ENCODE results near the gene SLC37A3.
"Not testable (repeated sequence)": the region's sequence is repeated elsewhere in the genome, so short reads cannot be mapped to it uniquely, and the experiment has no call there.

SLC37A3 gene

GRCh38 chr7:140345426-140345825 lies 52.9 kb downstream of the SLC37A3 start:
- no peaks in the 10 kb centered on the region for H3K27me3 ChIP-seq (ENCODE audit: insufficient read depth, low read length)
- H3K9me3 ChIP-seq (ENCODE audit: insufficient read depth, low read depth, low read length): no peaks in the 10 kb centered on the region
- no peak overlapping the region for H3K27ac ChIP-seq (ENCODE audit: low read depth, low read length)
- H3K4me3 ChIP-seq (ENCODE audit: low read length): no peak overlapping the region
- H3K4me1 ChIP-seq (ENCODE audit: insufficient read depth, low read length): peaks cover 15% of the 10 kb centered on the region; the same call in 1 of the 2 replicates
- H3K36me3 ChIP-seq (ENCODE audit: insufficient read depth, low read length): peaks cover 78% of the 10 kb centered on the region
- WGBS: 93% methylated on average over 3 of the region's 3 CpGs
- H3K9ac ChIP-seq (ENCODE audit: low read depth, low read length): no peak overlapping the region

DNA sequence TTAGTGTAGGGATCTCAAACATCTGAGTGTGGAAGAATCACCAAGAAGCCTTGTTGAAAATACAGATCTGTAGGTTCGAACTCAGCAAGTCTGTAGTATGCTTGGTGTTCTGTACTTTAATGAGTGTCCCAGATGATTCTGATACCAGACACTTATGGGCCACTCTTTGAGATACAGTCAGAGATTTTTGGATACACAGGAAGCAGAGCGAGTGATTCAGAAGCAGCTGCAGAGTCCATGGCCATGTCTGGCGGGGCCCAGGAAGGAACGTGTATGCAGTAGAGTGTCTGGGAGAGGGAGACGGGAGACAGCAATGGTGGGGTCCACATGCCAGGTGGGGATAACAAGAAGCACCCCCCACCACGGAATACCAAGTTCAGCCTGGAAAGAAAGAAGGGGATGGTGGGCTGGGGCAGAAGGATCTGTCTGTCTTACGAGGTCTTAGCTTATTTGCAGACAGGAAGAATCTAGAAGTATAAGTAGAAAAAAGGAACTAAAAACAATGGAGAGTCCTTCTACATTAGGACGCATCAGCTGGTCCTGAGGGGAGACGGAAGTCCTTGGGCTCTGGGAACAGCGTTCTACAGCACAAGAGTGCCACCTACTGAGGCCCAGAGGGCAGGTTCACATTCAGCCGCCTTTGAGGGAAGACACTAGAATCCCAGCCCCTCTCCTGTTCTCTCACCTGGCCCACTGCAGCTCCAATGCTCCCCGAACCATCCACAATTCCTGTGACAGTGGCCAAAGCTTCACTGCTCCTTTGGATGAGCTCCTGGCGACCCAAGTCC lies 55.4 kb downstream of the SLC37A3 start:
- Histone ChIP-seq H3K4me1 (ENCODE audit: insufficient read depth, low read length) (no peaks in the 10 kb centered on the region), H3K27ac (ENCODE audit: low read depth, low read length) (no peak overlapping the region), H3K36me3 (ENCODE audit: insufficient read depth, low read length) (peaks cover 70% of the 10 kb centered on the region), H3K9ac (ENCODE audit: low read depth, low read length) (no peak overlapping the region), H3K27me3 (ENCODE audit: insufficient read depth, low read length) (no peaks in the 10 kb centered on the region), H3K9me3 (ENCODE audit: insufficient read depth, low read depth, low read length) (no peaks in the 10 kb centered on the region), H3K4me3 (ENCODE audit: low read length) (no peak overlapping the region)
- 77% methylated on average over 13 of the region's 13 CpGs for WGBS

- H3K4me1 ChIP-seq (ENCODE audit: insufficient read depth, low read length); H3K9ac ChIP-seq (ENCODE audit: low read depth, low read length); H3K4me3 ChIP-seq (ENCODE audit: low read length); H3K27me3 ChIP-seq (ENCODE audit: insufficient read depth, low read length); H3K9me3 ChIP-seq (ENCODE audit: insufficient read depth, low read depth, low read length); H3K27ac ChIP-seq (ENCODE audit: low read depth, low read length): not testable (repeated sequence)
- peaks cover 74% of the 10 kb centered on the region for H3K36me3 ChIP-seq (ENCODE audit: insufficient read depth, low read length)
- 100% methylated on average over 1 of the region's 1 CpG for WGBS
Observed at GRCh38 chr7:140338959-140339358, 59.4 kb downstream of the SLC37A3 start.

GRCh38 chr7:140334341-140335057 lies 63.8 kb downstream of the SLC37A3 start:
- no peaks in the 10 kb centered on the region for H3K4me1 ChIP-seq (ENCODE audit: insufficient read depth, low read length)
- H3K4me3 ChIP-seq (ENCODE audit: low read length): no peak overlapping the region
- no peak overlapping the region for H3K9ac ChIP-seq (ENCODE audit: low read depth, low read length)
- H3K9me3 ChIP-seq (ENCODE audit: insufficient read depth, low read depth, low read length): no peaks in the 10 kb centered on the region
- 90% methylated on average over 8 of the region's 8 CpGs for WGBS
- no peaks in the 10 kb centered on the region for H3K27me3 ChIP-seq (ENCODE audit: insufficient read depth, low read length)
- no peak overlapping the region for H3K27ac ChIP-seq (ENCODE audit: low read depth, low read length)
- peaks cover 47% of the 10 kb centered on the region for H3K36me3 ChIP-seq (ENCODE audit: insufficient read depth, low read length)

- Histone ChIP-seq H3K36me3 (ENCODE audit: insufficient read depth, low read length) (peaks cover 45% of the 10 kb centered on the region), H3K9ac (ENCODE audit: low read depth, low read length) (no peak overlapping the region), H3K27ac (ENCODE audit: low read depth, low read length) (no peak overlapping the region), H3K27me3 (ENCODE audit: insufficient read depth, low read length) (no peaks in the 10 kb centered on the region), H3K4me1 (ENCODE audit: insufficient read depth, low read length) (no peaks in the 10 kb centered on the region), H3K9me3 (ENCODE audit: insufficient read depth, low read depth, low read length) (no peaks in the 10 kb centered on the region), H3K4me3 (ENCODE audit: low read length) (no peak overlapping the region)
- WGBS: 95% methylated on average over 4 of the region's 5 CpGs
Observed at GRCh38 chr7:140333686-140334085, 64.6 kb downstream of the SLC37A3 start.

GRCh38 chr7:140333223-140333622 lies 65.1 kb downstream of the SLC37A3 start:
- no peaks in the 10 kb centered on the region for H3K27me3 ChIP-seq (ENCODE audit: insufficient read depth, low read length)
- H3K4me1 ChIP-seq (ENCODE audit: insufficient read depth, low read length): no peaks in the 10 kb centered on the region
- H3K36me3 ChIP-seq (ENCODE audit: insufficient read depth, low read length): peaks cover 43% of the 10 kb centered on the region
- H3K27ac ChIP-seq (ENCODE audit: low read depth, low read length): no peak overlapping the region
- H3K4me3 ChIP-seq (ENCODE audit: low read length): no peak overlapping the region
- H3K9me3 ChIP-seq (ENCODE audit: insufficient read depth, low read depth, low read length): no peaks in the 10 kb centered on the region
- WGBS: 91% methylated on average over 10 of the region's 10 CpGs
- no peak overlapping the region for H3K9ac ChIP-seq (ENCODE audit: low read depth, low read length)

- Histone ChIP-seq H3K9ac (ENCODE audit: low read depth, low read length) (no peak overlapping the region), H3K27me3 (ENCODE audit: insufficient read depth, low read length) (no peaks in the 10 kb centered on the region), H3K36me3 (ENCODE audit: insufficient read depth, low read length) (peaks cover 24% of the 10 kb centered on the region), H3K4me1 (ENCODE audit: insufficient read depth, low read length) (peaks cover 6% of the 10 kb centered on the region), H3K9me3 (ENCODE audit: insufficient read depth, low read depth, low read length) (no peaks in the 10 kb centered on the region), H3K4me3 (ENCODE audit: low read length) (no peak overlapping the region), H3K27ac (ENCODE audit: low read depth, low read length) (no peak overlapping the region)
- 92% methylated on average over 3 of the region's 3 CpGs for WGBS
Observed at GRCh38 chr7:140330595-140330994, 67.7 kb downstream of the SLC37A3 start.

DNA sequence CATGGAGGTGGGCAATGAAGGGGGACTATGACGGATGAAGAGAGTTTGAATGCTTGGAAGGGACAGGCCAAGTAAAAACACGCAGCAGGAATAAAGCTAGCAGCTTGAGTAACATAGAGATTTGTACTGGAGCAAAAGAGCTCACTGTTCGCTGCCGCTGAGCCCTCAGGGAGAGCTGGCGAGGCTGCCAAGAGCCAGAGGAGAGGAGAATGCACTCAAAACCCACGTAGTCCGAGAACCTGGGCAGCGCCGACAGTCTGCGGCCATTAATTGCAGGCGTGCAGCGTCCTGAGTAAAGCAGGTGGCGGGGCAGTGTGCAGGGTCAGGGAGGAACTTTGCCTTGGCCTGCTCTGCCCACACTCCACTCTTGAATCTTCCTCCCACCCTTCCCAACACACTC lies 68.2 kb downstream of the SLC37A3 start:
- Histone ChIP-seq H3K27me3 (ENCODE audit: insufficient read depth, low read length) (no peaks in the 10 kb centered on the region), H3K27ac (ENCODE audit: low read depth, low read length) (no peak overlapping the region), H3K4me3 (ENCODE audit: low read length) (no peak overlapping the region), H3K4me1 (ENCODE audit: insufficient read depth, low read length) (peaks cover 6% of the 10 kb centered on the region), H3K36me3 (ENCODE audit: insufficient read depth, low read length) (peaks cover 19% of the 10 kb centered on the region), H3K9me3 (ENCODE audit: insufficient read depth, low read depth, low read length) (no peaks in the 10 kb centered on the region), H3K9ac (ENCODE audit: low read depth, low read length) (no peak overlapping the region)
- WGBS: 94% methylated on average over 13 of the region's 13 CpGs

DNA sequence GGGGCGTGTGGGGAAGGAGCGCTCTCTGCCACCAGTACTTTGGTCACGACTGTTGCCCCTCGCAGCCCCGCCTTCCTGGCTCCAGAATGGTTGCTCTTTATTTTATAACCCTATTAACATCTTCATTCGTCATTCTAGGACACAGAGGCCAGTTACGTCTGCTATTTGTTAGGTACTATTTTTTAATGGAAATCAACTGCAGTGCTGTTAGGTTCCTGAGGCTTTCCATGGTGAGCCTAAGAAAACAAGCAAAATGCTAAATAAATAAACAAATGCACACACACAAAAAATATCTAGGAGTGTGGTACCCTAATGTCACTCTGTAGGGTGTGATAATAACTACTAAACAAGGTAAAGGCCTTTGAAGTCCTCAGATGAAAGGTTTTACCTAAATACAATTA lies 71.1 kb downstream of the SLC37A3 start:
- WGBS: 89% methylated on average over 6 of the region's 7 CpGs
- no peak overlapping the region for H3K4me3 ChIP-seq (ENCODE audit: low read length)
- no peaks in the 10 kb centered on the region for H3K27me3 ChIP-seq (ENCODE audit: insufficient read depth, low read length)
- no peak overlapping the region for H3K9ac ChIP-seq (ENCODE audit: low read depth, low read length)
- no peaks in the 10 kb centered on the region for H3K36me3 ChIP-seq (ENCODE audit: insufficient read depth, low read length)
- no peak overlapping the region for H3K27ac ChIP-seq (ENCODE audit: low read depth, low read length)
- H3K9me3 ChIP-seq (ENCODE audit: insufficient read depth, low read depth, low read length): no peaks in the 10 kb centered on the region
- H3K4me1 ChIP-seq (ENCODE audit: insufficient read depth, low read length): peaks cover 19% of the 10 kb centered on the region

- no peak overlapping the region for H3K9ac ChIP-seq (ENCODE audit: low read depth, low read length)
- H3K4me1 ChIP-seq (ENCODE audit: insufficient read depth, low read length): peaks cover 19% of the 10 kb centered on the region
- no peaks in the 10 kb centered on the region for H3K36me3 ChIP-seq (ENCODE audit: insufficient read depth, low read length)
- no peaks in the 10 kb centered on the region for H3K9me3 ChIP-seq (ENCODE audit: insufficient read depth, low read depth, low read length)
- H3K27me3 ChIP-seq (ENCODE audit: insufficient read depth, low read length): no peaks in the 10 kb centered on the region
- no peak overlapping the region for H3K4me3 ChIP-seq (ENCODE audit: low read length)
- WGBS: 62% methylated on average over 16 of the region's 16 CpGs
- no peak overlapping the region for H3K27ac ChIP-seq (ENCODE audit: low read depth, low read length)
Observed at GRCh38 chr7:140326116-140326928, 72.0 kb downstream of the SLC37A3 start.

DNA sequence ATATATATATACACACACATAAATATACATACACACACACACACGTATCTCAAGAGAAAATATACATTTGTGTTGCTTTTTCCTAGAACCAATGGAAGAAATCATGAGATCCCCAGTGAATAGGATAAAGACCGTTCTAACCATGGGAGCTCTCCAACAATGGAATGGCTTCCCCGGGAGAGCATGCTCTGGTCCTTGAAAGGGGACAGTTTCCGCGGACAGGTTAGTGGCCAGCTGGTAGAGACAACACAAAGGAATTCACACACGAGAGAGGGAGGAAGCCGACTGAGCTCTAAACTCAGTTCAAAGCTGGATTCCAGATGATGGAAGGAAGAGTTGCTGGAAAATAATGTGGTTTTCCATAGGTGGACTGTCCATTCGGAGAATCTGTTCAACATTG lies 72.7 kb downstream of the SLC37A3 start:
- Histone ChIP-seq H3K4me1 (ENCODE audit: insufficient read depth, low read length) (peaks cover 19% of the 10 kb centered on the region), H3K4me3 (ENCODE audit: low read length) (no peak overlapping the region), H3K27me3 (ENCODE audit: insufficient read depth, low read length) (no peaks in the 10 kb centered on the region), H3K9me3 (ENCODE audit: insufficient read depth, low read depth, low read length) (no peaks in the 10 kb centered on the region), H3K9ac (ENCODE audit: low read depth, low read length) (no peak overlapping the region), H3K36me3 (ENCODE audit: insufficient read depth, low read length) (no peaks in the 10 kb centered on the region), H3K27ac (ENCODE audit: low read depth, low read length) (no peak overlapping the region)
- WGBS: 82% methylated on average over 8 of the region's 8 CpGs
